Measurements from ENCODE around the gene MTHFSD.

MTHFSD gene

GRCh38 chr16:86542756-86543750 lies 12.0 kb downstream of the MTHFSD start:
- Mint-ChIP-seq H3K9me3 (no peaks in the 10 kb centered on the region), H3K4me1 (no peaks in the 10 kb centered on the region), H3K36me3 (ENCODE audit: low read depth) (peaks cover 29% of the 10 kb centered on the region), H3K4me3 (no peak overlapping the region), H3K27me3 (ENCODE audit: low read depth) (peaks cover 73% of the 10 kb centered on the region), H3K27ac (no peak overlapping the region)
- TF ChIP-seq CTCF (IDR thresholded peaks at IDR 0.05; ENCODE audit: unreplicated experiment in 3 of 3) = no peak

GRCh38 chr16:86541560-86541959 lies 13.5 kb downstream of the MTHFSD start:
- TF ChIP-seq CTCF (IDR thresholded peaks at IDR 0.05; ENCODE audit: unreplicated experiment in 3 of 3) = no peak
- Mint-ChIP-seq H3K9me3 (no peaks in the 10 kb centered on the region), H3K4me3 (no peak overlapping the region), H3K27ac (no peak overlapping the region), H3K27me3 (ENCODE audit: low read depth) (peaks cover 78% of the 10 kb centered on the region), H3K36me3 (ENCODE audit: low read depth) (peaks cover 31% of the 10 kb centered on the region), H3K4me1 (no peaks in the 10 kb centered on the region)

GRCh38 chr16:86540894-86541293 lies 14.1 kb downstream of the MTHFSD start:
- H3K4me3 Mint-ChIP-seq = no peak overlapping the region

GRCh38 chr16:86538196-86538780 lies 16.7 kb downstream of the MTHFSD start:
- H3K36me3 Mint-ChIP-seq (ENCODE audit: low read depth) = peaks cover 17% of the 10 kb centered on the region
- H3K27ac Mint-ChIP-seq = no peak overlapping the region
- TF ChIP-seq CTCF (IDR thresholded peaks at IDR 0.05; ENCODE audit: unreplicated experiment in 3 of 3) = no peak
- H3K9me3 Mint-ChIP-seq = no peaks in the 10 kb centered on the region
- H3K4me3 Mint-ChIP-seq = no peak overlapping the region
- H3K27me3 Mint-ChIP-seq (ENCODE audit: low read depth) = peaks cover 83% of the 10 kb centered on the region
- no peaks in the 10 kb centered on the region for H3K4me1 Mint-ChIP-seq

More at GRCh38 chr16:86540894-86541293, 14.1 kb downstream of the MTHFSD start:
- no peak overlapping the region for H3K27ac Mint-ChIP-seq
- no peak for TF ChIP-seq CTCF (IDR thresholded peaks at IDR 0.05; ENCODE audit: unreplicated experiment in 3 of 3)
- H3K27me3 Mint-ChIP-seq (ENCODE audit: low read depth) = peaks cover 79% of the 10 kb centered on the region
- no peaks in the 10 kb centered on the region for H3K4me1 Mint-ChIP-seq
- peaks cover 31% of the 10 kb centered on the region for H3K36me3 Mint-ChIP-seq (ENCODE audit: low read depth)
- H3K9me3 Mint-ChIP-seq = no peaks in the 10 kb centered on the region

GRCh38 chr16:86537486-86537885 lies 17.5 kb downstream of the MTHFSD start:
- Mint-ChIP-seq H3K36me3 (ENCODE audit: low read depth) (peaks cover 13% of the 10 kb centered on the region), H3K9me3 (no peaks in the 10 kb centered on the region), H3K27ac (no peak overlapping the region), H3K4me3 (no peak overlapping the region), H3K4me1 (no peaks in the 10 kb centered on the region), H3K27me3 (ENCODE audit: low read depth) (peaks cover 81% of the 10 kb centered on the region)
- TF ChIP-seq CTCF (IDR thresholded peaks at IDR 0.05; ENCODE audit: unreplicated experiment in 3 of 3) = no peak

Measured in nephron (organoid).